H1 (cell line): ENCODE data around the gene CCDC18. TPM values are rescaled to one million over a fixed set of nuclear protein-coding genes. Genes with fewer than 3 reads are reported as not detected.

Source experiments
- CBX8 ChIP-seq: fragments of 300-800, 300-1000 bp; sonication (generic); IDR thresholded peaks from 2 replicates; pipeline ENCODE4 v1.7.1; 2016; ENCODE audit warnings: low read depth, low read length, borderline replicate concordance
- CTCF ChIP-seq, 3 experiments: IDR thresholded peaks; 1 replicate in 2 of 3; 2 replicates in 1 of 3; pipeline versions ENCODE4 v1.5.1 to v1.6.1; 2011; ENCODE audit warnings: low read length in 3 of 3, mild to moderate bottlenecking in 3 of 3, inconsistent platforms in 2 of 3, low read depth in 1 of 3, moderate library complexity in 1 of 3; ENCODE audit not compliant: insufficient read depth in 1 of 3; ENCODE audit errors: control extremely low read depth in 1 of 3
- KDM5A ChIP-seq: fragments of 200-600 bp; IDR thresholded peaks from 2 replicates; pipeline ENCODE4 v1.7.1; 2012; ENCODE audit warnings: mild to moderate bottlenecking, low read length, inconsistent platforms, mixed read lengths
- POU5F1 ChIP-seq: IDR thresholded peaks from 2 replicates; pipeline ENCODE4 v1.6.1; 2011; ENCODE audit warnings: low read depth, mild to moderate bottlenecking, low read length, moderate library complexity
- SP2 ChIP-seq: IDR thresholded peaks from 2 replicates; pipeline ENCODE4 v1.6.1; 2012; ENCODE audit warnings: mild to moderate bottlenecking, low read length, inconsistent platforms
- polyA plus RNA-seq, 7 experiments: library from polyadenylated mRNA; depleted of rRNA in 3 of 7; stranded (reverse) in 5 of 7; unstranded in 2 of 7; fragments of >200 nt in 5 of 7; fragments of 200-250 nt in 2 of 7; gene quantifications; 1 replicate in 5 of 7; 2 replicates in 1 of 7; 4 replicates in 1 of 7; pipeline versions ENCODE4 v1.2.1 to v1.2.3, GENCODE V29; 2011 to 2013; ENCODE audit warnings: missing spikeins in 2 of 7, mixed read lengths in 2 of 7
- total RNA-seq: library from RNA; stranded (reverse); fragmentation: NEBNext Ultra II Directional; extraction: Animal tissue kit (Norgen Biotek cat#: 25700); gene quantifications from 2 replicates; pipeline ENCODE4 v1.2.1, GENCODE V29; 2021
- TF ChIP-seq, protein P1 (sequence below): IDR thresholded peaks from 2 replicates; pipeline ENCODE4 v1.6.1; 2012; ENCODE audit warnings: low read length, inconsistent platforms

Gene CCDC18
- total and polyA plus RNA-seq, 2 of the 8 experiments (the other 6 are each of a cell fraction or from before 2014, with no cell fraction given): 3.0 to 21.2 TPM

DNA sequence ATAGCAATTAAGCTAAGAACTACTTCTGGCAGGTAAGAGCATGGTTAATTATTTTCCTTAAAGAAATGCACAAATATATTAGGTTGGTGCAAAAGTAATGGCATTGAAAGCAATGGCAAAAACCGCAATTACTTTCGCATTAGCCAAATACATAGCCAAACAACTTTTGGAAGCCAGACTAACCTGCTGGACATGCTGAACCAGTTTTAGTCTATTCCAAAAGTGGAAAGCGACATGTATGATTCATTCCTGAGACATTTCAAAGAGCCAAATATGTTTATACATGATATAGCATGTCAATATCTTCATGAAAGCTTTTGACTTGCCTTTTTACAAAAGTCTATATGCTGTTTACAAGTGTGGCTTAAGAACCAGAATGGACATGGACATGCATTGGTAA, 141.8 kb downstream of the CCDC18 start (continued):
- no peak for TF ChIP-seq CTCF (IDR thresholded peaks at IDR 0.05; ENCODE audit: control extremely low read depth in 1 of 3, insufficient read depth in 1 of 3, low read depth in 1 of 3, low read length in 3 of 3)
- TF ChIP-seq POU5F1: no peak
- no peak for TF ChIP-seq CBX8
- TF ChIP-seq, protein P1, sequence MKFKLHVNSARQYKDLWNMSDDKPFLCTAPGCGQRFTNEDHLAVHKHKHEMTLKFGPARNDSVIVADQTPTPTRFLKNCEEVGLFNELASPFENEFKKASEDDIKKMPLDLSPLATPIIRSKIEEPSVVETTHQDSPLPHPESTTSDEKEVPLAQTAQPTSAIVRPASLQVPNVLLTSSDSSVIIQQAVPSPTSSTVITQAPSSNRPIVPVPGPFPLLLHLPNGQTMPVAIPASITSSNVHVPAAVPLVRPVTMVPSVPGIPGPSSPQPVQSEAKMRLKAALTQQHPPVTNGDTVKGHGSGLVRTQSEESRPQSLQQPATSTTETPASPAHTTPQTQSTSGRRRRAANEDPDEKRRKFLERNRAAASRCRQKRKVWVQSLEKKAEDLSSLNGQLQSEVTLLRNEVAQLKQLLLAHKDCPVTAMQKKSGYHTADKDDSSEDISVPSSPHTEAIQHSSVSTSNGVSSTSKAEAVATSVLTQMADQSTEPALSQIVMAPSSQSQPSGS: no peak
- no peak for TF ChIP-seq SP2
- TF ChIP-seq KDM5A: no peak
- TF ChIP-seq, all 59 proteins: peak for 0
